CD8-positive, alpha-beta memory T cell (primary cell): ENCODE data around the gene PAIP2B. TPM values are rescaled to one million over a fixed set of nuclear protein-coding genes. Genes with fewer than 3 reads are reported as not detected.

Source experiments
- CTCF ChIA-PET: fragments of 350-600 bp; sonication (Branson Sonifier 250); formaldehyde crosslinking; loops from one replicate; lab custom pipeline; 2021; ENCODE audit warnings: antibody characterized with exemption; lab: Charles Lee
- POLR2A ChIA-PET: fragments of 350-600 bp; sonication (Branson Sonifier 250); formaldehyde crosslinking; loops from one replicate; lab custom pipeline; 2021; ENCODE audit warnings: antibody characterized with exemption; lab: Charles Lee
- DNase-seq, 5 donors: peaks; one replicate each; pipeline versions ENCODE4 v3.0.0 to v3.0.0-alpha.2; 2020 to 2022; ENCODE audit warnings: mixed read lengths in 1 of 5
- H3K27ac ChIP-seq: one replicate; pipeline ENCODE4 v1.7.0; 2013; ENCODE audit warnings: low read depth, mild to moderate bottlenecking, low read length, moderate library complexity
- H3K27me3 ChIP-seq: 2 replicates; pipeline ENCODE4 v1.7.0; 2013; ENCODE audit warnings: low read length, mild to moderate bottlenecking; ENCODE audit not compliant: insufficient read depth, poor library complexity, severe bottlenecking
- H3K36me3 ChIP-seq: 2 replicates; pipeline ENCODE4 v1.7.0; 2013; ENCODE audit warnings: mild to moderate bottlenecking, low read length, moderate library complexity; ENCODE audit not compliant: insufficient read depth
- H3K4me1 ChIP-seq: 2 replicates; pipeline ENCODE4 v1.7.0; 2013; ENCODE audit warnings: mild to moderate bottlenecking, low read length, moderate library complexity; ENCODE audit not compliant: insufficient read depth
- H3K4me3 ChIP-seq: 2 replicates; pipeline ENCODE4 v1.7.0; 2013; ENCODE audit warnings: mild to moderate bottlenecking, low read length
- H3K9me3 ChIP-seq: 2 replicates; pipeline ENCODE4 v1.7.0; 2013; ENCODE audit warnings: mild to moderate bottlenecking, low read length
- H3K27ac Mint-ChIP-seq, 8 donors: one replicate each; pipeline ENCODE4 v1.8.0; 2020 to 2021; ENCODE audit warnings: mixed read lengths in 8 of 8, mild to moderate bottlenecking in 6 of 8, inconsistent platforms in 3 of 8, moderate library complexity in 3 of 8
- H3K27me3 Mint-ChIP-seq, 2 donors: one replicate each; pipeline ENCODE4 v1.8.0; 2020 to 2021; ENCODE audit warnings: mixed read lengths in 2 of 2, mild to moderate bottlenecking in 1 of 2, moderate library complexity in 1 of 2
- H3K36me3 Mint-ChIP-seq, 3 donors: one replicate each; pipeline ENCODE4 v1.8.0; 2020 to 2021; ENCODE audit warnings: mixed read lengths in 3 of 3, inconsistent platforms in 1 of 3, mild to moderate bottlenecking in 1 of 3
- H3K4me1 Mint-ChIP-seq, 3 donors: one replicate each; pipeline ENCODE4 v1.8.0; 2020 to 2021; ENCODE audit warnings: mixed read lengths in 3 of 3, inconsistent platforms in 1 of 3, mild to moderate bottlenecking in 1 of 3
- H3K4me3 Mint-ChIP-seq, 7 donors: one replicate each; pipeline ENCODE4 v1.8.0; 2020 to 2021; ENCODE audit warnings: mixed read lengths in 7 of 7, mild to moderate bottlenecking in 6 of 7, moderate library complexity in 4 of 7, inconsistent platforms in 2 of 7
- H3K9me3 Mint-ChIP-seq, 5 donors: one replicate each; pipeline ENCODE4 v1.8.0; 2020 to 2022; ENCODE audit warnings: mixed read lengths in 5 of 5, mild to moderate bottlenecking in 3 of 5, moderate library complexity in 2 of 5, inconsistent platforms in 1 of 5
- polyA plus RNA-seq: library from polyadenylated mRNA; unstranded; fragments of 300-500 nt; fragmentation: Illumina TruSeq; gene quantifications from one replicate; pipeline ENCODE4 v1.2.3, GENCODE V29; 2021
- total RNA-seq, 2 experiments: library from RNA; stranded (reverse); gene quantifications; one replicate each; pipeline ENCODE4 v1.2.3, GENCODE V29; 2021

Gene PAIP2B
- total RNA-seq (1 to 10 TPM; 2.1 to 2.3 TPM), polyA plus RNA-seq (2.2 TPM)

DNA sequence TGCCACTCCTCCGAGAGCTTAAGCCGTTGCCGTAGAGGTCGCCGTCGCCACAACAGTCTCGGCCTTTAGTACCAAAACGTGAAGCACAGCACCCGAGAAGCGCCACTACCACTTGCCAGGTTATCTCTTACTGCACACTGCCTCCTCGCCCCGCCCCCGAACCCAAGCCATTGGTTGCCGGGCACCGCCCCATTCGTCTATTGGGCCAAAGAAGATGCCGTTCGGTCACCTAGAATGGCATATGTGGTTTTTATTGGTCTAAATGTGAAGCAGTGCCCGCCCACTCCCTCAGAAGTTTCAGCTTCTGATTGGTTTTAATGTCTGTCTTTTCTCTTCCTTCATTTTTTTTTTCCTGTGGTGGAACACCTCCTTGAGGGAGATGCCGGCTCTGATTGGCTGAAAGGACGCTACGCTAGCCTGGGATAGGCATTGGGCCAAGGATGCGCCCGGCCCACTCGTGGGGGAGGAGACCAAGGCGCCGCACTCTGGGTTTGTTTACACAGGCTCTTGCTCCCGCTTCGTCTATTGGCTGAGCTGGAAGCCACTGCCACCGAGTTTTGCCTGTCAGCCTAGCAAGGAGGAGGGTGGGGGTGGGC lies at the start of gene PAIP2B:
Gene PAIP2B (minus strand): TSS at position 139 of the 596 bp plus-strand sequence. CDS start 24,514 bp downstream, outside the sequence.
- H3K4me1 Mint-ChIP-seq = peaks cover 17 to 31% (median 26%) of the 10 kb centered on the region in 3 donors
- peak within 1 kb of the TSS; percentile 76 to 99 (median 95) for H3K27ac Mint-ChIP-seq
- H3K4me1 ChIP-seq = peaks cover 12% of the 10 kb centered on the region
- peaks cover 0 to under 1% (median 0%) of the 10 kb centered on the region in 5 donors for H3K9me3 Mint-ChIP-seq
- peak within 1 kb of the TSS; percentile 62 for H3K27ac ChIP-seq
- H3K36me3 ChIP-seq = no peaks in the 10 kb centered on the region
- ChIA-PET CTCF (interaction anchor here (1.0 to 1.7 kb wide), 5 partner anchors 13 to 105 kb away, joined by 3 to 7 read pairs (median 4); partner anchors contain the start of gene ZNF638), POLR2A (interaction anchor here (1.0 to 1.8 kb wide), 3 partner anchors 49 to 159 kb away, joined by 6 to 14 read pairs (median 7); partner anchors contain the start of genes MCEE, MPHOSPH10 and NAGK)
- peak within 1 kb of the TSS; percentile 78 for H3K4me3 ChIP-seq
- peaks cover 7 to 19% of the 10 kb centered on the region in 2 donors for H3K27me3 Mint-ChIP-seq
- peak within 1 kb of the TSS; percentile 80 to 98 (median 97) for H3K4me3 Mint-ChIP-seq
- peaks cover 0 to 6% (median 4%) of the 10 kb centered on the region in 3 donors for H3K36me3 Mint-ChIP-seq
- peak; percentile 94 to 98 (median 97) for DNase-seq
- no peaks in the 10 kb centered on the region for H3K9me3 ChIP-seq
- no peaks in the 10 kb centered on the region for H3K27me3 ChIP-seq

DNA sequence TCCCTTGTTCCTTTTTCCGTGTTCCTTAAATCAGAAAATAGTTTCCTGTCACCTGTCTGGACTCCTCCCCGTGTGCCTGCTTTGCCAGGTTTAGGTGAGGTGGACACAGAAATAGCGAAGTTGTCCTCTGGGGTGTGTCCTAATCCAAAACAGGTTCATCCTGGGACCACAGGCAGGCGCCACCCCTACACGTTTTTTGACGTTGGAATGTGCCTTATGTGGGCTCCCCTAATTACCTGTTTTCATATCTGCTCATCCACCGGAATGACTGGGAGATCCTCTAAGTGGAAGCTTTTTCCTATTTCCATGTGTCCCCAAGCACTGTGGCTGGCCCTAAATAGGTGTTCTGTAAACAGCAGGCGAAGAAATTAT lies 49.0 kb upstream of the PAIP2B start:
- H3K27ac ChIP-seq = no peak overlapping the region
- H3K4me1 ChIP-seq = peaks cover 20% of the 10 kb centered on the region
- no peaks in the 10 kb centered on the region for H3K36me3 ChIP-seq
- peaks cover 70 to 86% of the 10 kb centered on the region in 2 donors for H3K27me3 Mint-ChIP-seq
- ChIA-PET POLR2A (interaction anchor here (1.5 kb wide), 1 partner anchor 49 kb away, joined by 6 read pairs; the partner anchor contains the start of gene PAIP2B), CTCF (interaction anchor here (1.4 kb wide), 1 partner anchor 24 kb away, joined by 4 read pairs; no protein-coding TSS in a partner anchor)
- peak overlapping the region in 6 of 7 donors; percentile 12 to 75 (median 62) for H3K4me3 Mint-ChIP-seq
- H3K4me1 Mint-ChIP-seq = peaks cover 13 to 17% (median 15%) of the 10 kb centered on the region in 3 donors
- no peaks in the 10 kb centered on the region for H3K9me3 ChIP-seq
- H3K36me3 Mint-ChIP-seq = no peaks in the 10 kb centered on the region
- peaks cover 28% of the 10 kb centered on the region for H3K27me3 ChIP-seq
- H3K9me3 Mint-ChIP-seq = peaks cover 0 to 13% (median 9%) of the 10 kb centered on the region in 5 donors
- H3K4me3 ChIP-seq = peak overlapping the region; percentile 29
- DNase-seq = no peak
- peak overlapping the region in 1 of 8 donors; percentile 49 for H3K27ac Mint-ChIP-seq

DNA sequence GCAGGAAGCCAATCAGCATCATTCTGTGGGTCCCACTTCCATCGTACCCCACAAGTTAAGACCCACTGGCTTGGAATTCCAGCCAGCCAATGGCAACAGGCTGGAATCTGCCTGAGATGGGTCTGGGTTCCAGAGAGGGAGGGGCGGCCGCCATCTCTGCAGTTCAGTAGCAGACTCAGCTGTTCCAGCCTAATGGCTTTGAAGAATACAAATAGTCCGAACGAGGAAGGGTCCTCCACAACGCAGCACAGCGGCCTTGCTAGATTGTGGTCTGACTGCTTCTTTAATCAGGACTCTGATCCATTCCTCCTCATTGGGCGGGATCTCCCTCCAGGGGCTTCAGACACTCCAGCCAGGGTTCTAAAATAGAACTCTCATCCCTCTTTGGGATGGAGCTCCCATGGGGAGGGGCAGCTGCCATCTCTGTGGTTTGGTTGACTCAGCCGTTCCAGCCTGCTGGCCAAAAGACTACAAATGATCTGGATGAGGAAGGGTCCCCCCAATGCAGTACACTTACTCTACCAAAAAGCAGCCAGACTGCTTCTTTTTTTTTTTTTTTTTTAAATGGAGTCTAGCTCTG lies 42.7 kb upstream of the PAIP2B start:
- H3K27ac Mint-ChIP-seq = no peak overlapping the region
- CTCF ChIA-PET = no interaction called here
- H3K4me1 Mint-ChIP-seq = no peaks in the 10 kb centered on the region
- Histone ChIP-seq H3K27ac (no peak overlapping the region), H3K4me3 (no peak overlapping the region), H3K36me3 (no peaks in the 10 kb centered on the region), H3K4me1 (no peaks in the 10 kb centered on the region), H3K9me3 (no peaks in the 10 kb centered on the region), H3K27me3 (peaks cover 8% of the 10 kb centered on the region)
- H3K9me3 Mint-ChIP-seq = peaks cover 0 to 12% (median 0%) of the 10 kb centered on the region in 5 donors
- no peak overlapping the region for H3K4me3 Mint-ChIP-seq
- H3K36me3 Mint-ChIP-seq = no peaks in the 10 kb centered on the region
- POLR2A ChIA-PET = no interaction called here
- peaks cover 46 to 56% of the 10 kb centered on the region in 2 donors for H3K27me3 Mint-ChIP-seq
- DNase-seq = no peak

- Mint-ChIP-seq H3K27ac (no peak overlapping the region), H3K9me3 (no peaks in the 10 kb centered on the region), H3K36me3 (no peaks in the 10 kb centered on the region), H3K4me1 (no peaks in the 10 kb centered on the region), H3K4me3 (no peak overlapping the region), H3K27me3 (peaks cover 16 to 26% of the 10 kb centered on the region in 2 donors)
- no peak for DNase-seq
- Histone ChIP-seq H3K9me3 (no peaks in the 10 kb centered on the region), H3K36me3 (no peaks in the 10 kb centered on the region), H3K4me3 (no peak overlapping the region), H3K27ac (no peak overlapping the region), H3K4me1 (no peaks in the 10 kb centered on the region), H3K27me3 (no peaks in the 10 kb centered on the region)
- ChIA-PET CTCF (no interaction called here), POLR2A (no interaction called here)
Observed at GRCh38 chr2:71263386-71263785, 36.5 kb upstream of the PAIP2B start.

GRCh38 chr2:71261534-71261933 lies 34.6 kb upstream of the PAIP2B start:
- no peak overlapping the region for H3K4me3 ChIP-seq
- no peaks in the 10 kb centered on the region for H3K4me1 ChIP-seq
- DNase-seq = no peak
- H3K27ac Mint-ChIP-seq = no peak overlapping the region
- H3K27me3 ChIP-seq = no peaks in the 10 kb centered on the region
- H3K36me3 Mint-ChIP-seq = no peaks in the 10 kb centered on the region
- H3K36me3 ChIP-seq = no peaks in the 10 kb centered on the region
- H3K9me3 Mint-ChIP-seq = no peaks in the 10 kb centered on the region
- POLR2A ChIA-PET = no interaction called here
- H3K9me3 ChIP-seq = no peaks in the 10 kb centered on the region
- H3K27me3 Mint-ChIP-seq = peaks cover 18 to 28% of the 10 kb centered on the region in 2 donors
- no peak overlapping the region for H3K4me3 Mint-ChIP-seq
- H3K4me1 Mint-ChIP-seq = no peaks in the 10 kb centered on the region
- H3K27ac ChIP-seq = no peak overlapping the region
- CTCF ChIA-PET = no interaction called here

DNA sequence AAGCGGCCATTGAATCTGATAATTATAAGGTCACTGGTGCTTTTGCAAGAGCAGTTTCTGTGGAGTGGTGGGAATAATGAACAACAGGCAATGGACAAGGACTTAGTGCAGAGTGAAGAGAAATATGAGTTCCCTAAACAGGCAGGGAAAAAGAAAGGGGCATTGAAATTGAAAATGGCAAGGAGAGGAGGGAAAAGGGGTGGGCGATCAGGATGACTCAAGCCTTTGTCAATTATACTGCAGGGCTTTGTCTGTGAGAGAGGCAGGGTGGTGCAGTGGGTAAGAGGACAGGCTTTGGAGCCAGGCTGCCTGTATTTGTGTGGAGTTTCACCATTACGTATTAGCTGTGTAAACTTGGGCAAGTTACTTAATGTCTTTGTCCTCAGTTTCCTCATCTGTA lies 29.5 kb upstream of the PAIP2B start:
- H3K4me1 Mint-ChIP-seq = peaks cover 0 to 2% (median 0%) of the 10 kb centered on the region in 3 donors
- Histone ChIP-seq H3K4me3 (no peak overlapping the region), H3K9me3 (no peaks in the 10 kb centered on the region), H3K27ac (no peak overlapping the region), H3K27me3 (peaks cover 8% of the 10 kb centered on the region), H3K36me3 (no peaks in the 10 kb centered on the region), H3K4me1 (no peaks in the 10 kb centered on the region)
- ChIA-PET CTCF (no interaction called here), POLR2A (no interaction called here)
- H3K27me3 Mint-ChIP-seq = peaks cover 22 to 64% of the 10 kb centered on the region in 2 donors
- peaks cover 0 to 1% (median 0%) of the 10 kb centered on the region in 5 donors for H3K9me3 Mint-ChIP-seq
- H3K36me3 Mint-ChIP-seq = peaks cover 0 to 4% (median 0%) of the 10 kb centered on the region in 3 donors
- H3K4me3 Mint-ChIP-seq = no peak overlapping the region
- H3K27ac Mint-ChIP-seq = no peak overlapping the region
- DNase-seq = no peak

- CTCF ChIA-PET = no interaction called here
- no peak overlapping the region for H3K4me3 ChIP-seq
Observed at GRCh38 chr2:71254776-71255175, 27.9 kb upstream of the PAIP2B start.

DNA sequence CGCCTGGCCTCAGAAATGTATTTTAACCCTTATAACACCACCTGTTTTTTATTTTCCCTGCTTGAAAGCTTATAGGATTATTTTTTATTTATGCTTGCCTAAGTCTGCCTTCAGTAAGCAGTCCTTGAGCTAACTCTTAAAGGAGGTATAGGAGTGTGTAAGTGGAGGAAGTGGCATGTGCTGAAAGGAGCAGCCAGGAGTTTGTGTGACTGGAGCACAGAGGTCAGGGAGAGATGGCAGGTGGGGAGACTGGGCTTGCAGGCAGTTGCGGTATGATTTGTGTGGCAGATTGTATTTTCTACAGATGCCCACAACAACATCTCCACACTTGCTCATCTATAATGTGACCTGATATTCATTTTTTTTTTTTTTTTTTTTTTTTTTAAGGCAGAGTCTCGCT lies 27.2 kb upstream of the PAIP2B start:
- peaks cover 0 to 1% (median 0%) of the 10 kb centered on the region in 5 donors for H3K9me3 Mint-ChIP-seq
- no peak overlapping the region for H3K4me3 Mint-ChIP-seq
- no peak overlapping the region for H3K4me3 ChIP-seq
- H3K27ac ChIP-seq = no peak overlapping the region
- DNase-seq = no peak
- H3K36me3 ChIP-seq = no peaks in the 10 kb centered on the region
- H3K36me3 Mint-ChIP-seq = peaks cover 0 to 4% (median 0%) of the 10 kb centered on the region in 3 donors
- H3K4me1 ChIP-seq = no peaks in the 10 kb centered on the region
- CTCF ChIA-PET = no interaction called here
- no peaks in the 10 kb centered on the region for H3K9me3 ChIP-seq
- peaks cover 0 to 4% (median 0%) of the 10 kb centered on the region in 3 donors for H3K4me1 Mint-ChIP-seq
- H3K27me3 ChIP-seq = peaks cover 8% of the 10 kb centered on the region
- peaks cover 18 to 62% of the 10 kb centered on the region in 2 donors for H3K27me3 Mint-ChIP-seq
- POLR2A ChIA-PET = no interaction called here
- H3K27ac Mint-ChIP-seq = no peak overlapping the region

More at GRCh38 chr2:71254776-71255175, 27.9 kb upstream of the PAIP2B start:
- no peak overlapping the region for H3K4me3 Mint-ChIP-seq
- no peak for DNase-seq
- Histone ChIP-seq H3K4me1 (no peaks in the 10 kb centered on the region), H3K27me3 (peaks cover 8% of the 10 kb centered on the region), H3K36me3 (no peaks in the 10 kb centered on the region), H3K9me3 (no peaks in the 10 kb centered on the region), H3K27ac (no peak overlapping the region)
- H3K36me3 Mint-ChIP-seq = peaks cover 0 to 4% (median 0%) of the 10 kb centered on the region in 3 donors
- peaks cover 0 to 1% (median 0%) of the 10 kb centered on the region in 5 donors for H3K9me3 Mint-ChIP-seq
- peaks cover 19 to 66% of the 10 kb centered on the region in 2 donors for H3K27me3 Mint-ChIP-seq
- POLR2A ChIA-PET = no interaction called here
- no peak overlapping the region for H3K27ac Mint-ChIP-seq
- H3K4me1 Mint-ChIP-seq = peaks cover 0 to 4% (median 0%) of the 10 kb centered on the region in 3 donors
